Measurements from ENCODE around the gene GAS1. TPM values are rescaled to one million over a fixed set of nuclear protein-coding genes. Genes with fewer than 3 reads are reported as not detected.

GAS1 gene
- total RNA-seq, 1 experiment from 2014 or later, result 0.64 TPM

- Mint-ChIP-seq H3K4me3 (ENCODE audit: unreplicated experiment) (no peak overlapping the region), H3K4me1 (ENCODE audit: low read depth, unreplicated experiment) (no peaks in the 10 kb centered on the region), H3K9me3 (ENCODE audit: unreplicated experiment) (no peaks in the 10 kb centered on the region), H3K36me3 (ENCODE audit: insufficient read depth, unreplicated experiment) (no peaks in the 10 kb centered on the region), H3K27ac (ENCODE audit: unreplicated experiment) (no peak overlapping the region), H3K27me3 (ENCODE audit: insufficient read depth, unreplicated experiment) (peaks cover 10% of the 10 kb centered on the region)
- no peak for TF ChIP-seq CTCF (IDR thresholded peaks at IDR 0.05; ENCODE audit: insufficient read depth in 1 of 2, low read depth in 1 of 2, low read length in 1 of 2, severe bottlenecking in 1 of 2, unreplicated experiment in 1 of 2)
- H3K4me3 ChIP-seq (ENCODE audit: low read depth, low read length), result no peak overlapping the region
- H3K36me3 ChIP-seq (ENCODE audit: control insufficient read depth, insufficient read depth, low read length), result no peaks in the 10 kb centered on the region
- H3K27me3 ChIP-seq (replicated peaks; ENCODE audit: control insufficient read depth, insufficient read depth, low read length), result no peaks in the 10 kb centered on the region
- no peak for DNase-seq
- no TSS peak for BruUV-seq (replicated peaks)
- ChIA-PET POLR2A (interaction anchor here (0.6 kb wide), 1 partner anchor 526 kb away, joined by 3 read pairs; no protein-coding TSS in a partner anchor), CTCF (no interaction called here)
- no peaks in the 10 kb centered on the region for H3K4me1 ChIP-seq
- H3K9me3 ChIP-seq, result no peaks in the 10 kb centered on the region
- intact Hi-C loops (cut with micrococcal nuclease; ENCODE audit: unreplicated experiment), result no loop called here
These were observed 7.4 kb downstream of the GAS1 start for GRCh38 chr9:86939891-86940290.

- Histone ChIP-seq H3K27me3 (replicated peaks; ENCODE audit: control insufficient read depth, insufficient read depth, low read length) (no peaks in the 10 kb centered on the region), H3K4me3 (ENCODE audit: low read depth, low read length) (no peak overlapping the region), H3K4me1 (no peaks in the 10 kb centered on the region), H3K36me3 (ENCODE audit: control insufficient read depth, insufficient read depth, low read length) (no peaks in the 10 kb centered on the region), H3K9me3 (no peaks in the 10 kb centered on the region)
- POLR2A ChIA-PET, result no interaction called here
- no peak for DNase-seq
- no peak overlapping the region for H3K27ac Mint-ChIP-seq (ENCODE audit: unreplicated experiment)
- intact Hi-C loops (cut with micrococcal nuclease; ENCODE audit: unreplicated experiment), result no loop called here
- no peaks in the 10 kb centered on the region for H3K9me3 Mint-ChIP-seq (ENCODE audit: unreplicated experiment)
- H3K4me3 Mint-ChIP-seq (ENCODE audit: unreplicated experiment), result no peak overlapping the region
- no peaks in the 10 kb centered on the region for H3K36me3 Mint-ChIP-seq (ENCODE audit: insufficient read depth, unreplicated experiment)
- CTCF ChIA-PET, result no interaction called here
- TF ChIP-seq CTCF (IDR thresholded peaks at IDR 0.05; ENCODE audit: insufficient read depth in 1 of 2, low read depth in 1 of 2, low read length in 1 of 2, severe bottlenecking in 1 of 2, unreplicated experiment in 1 of 2), result no peak
- no peaks in the 10 kb centered on the region for H3K4me1 Mint-ChIP-seq (ENCODE audit: low read depth, unreplicated experiment)
- no TSS peak for BruUV-seq (replicated peaks)
- peaks cover 10% of the 10 kb centered on the region for H3K27me3 Mint-ChIP-seq (ENCODE audit: insufficient read depth, unreplicated experiment)
These were observed 8.0 kb downstream of the GAS1 start for GRCh38 chr9:86939321-86939720.

- no peak for TF ChIP-seq CTCF (IDR thresholded peaks at IDR 0.05; ENCODE audit: insufficient read depth in 1 of 2, low read depth in 1 of 2, low read length in 1 of 2, severe bottlenecking in 1 of 2, unreplicated experiment in 1 of 2)
- no peak overlapping the region for H3K4me3 Mint-ChIP-seq (ENCODE audit: unreplicated experiment)
- H3K27me3 Mint-ChIP-seq (ENCODE audit: insufficient read depth, unreplicated experiment), result peaks cover 10% of the 10 kb centered on the region
- ChIA-PET POLR2A (no interaction called here), CTCF (no interaction called here)
- Histone ChIP-seq H3K36me3 (ENCODE audit: control insufficient read depth, insufficient read depth, low read length) (no peaks in the 10 kb centered on the region), H3K4me3 (ENCODE audit: low read depth, low read length) (no peak overlapping the region), H3K4me1 (no peaks in the 10 kb centered on the region), H3K9me3 (no peaks in the 10 kb centered on the region), H3K27me3 (replicated peaks; ENCODE audit: control insufficient read depth, insufficient read depth, low read length) (no peaks in the 10 kb centered on the region)
- no peak for DNase-seq
- intact Hi-C loops (cut with micrococcal nuclease; ENCODE audit: unreplicated experiment), result no loop called here
- BruUV-seq (replicated peaks), result no TSS peak
- H3K4me1 Mint-ChIP-seq (ENCODE audit: low read depth, unreplicated experiment), result no peaks in the 10 kb centered on the region
- no peaks in the 10 kb centered on the region for H3K9me3 Mint-ChIP-seq (ENCODE audit: unreplicated experiment)
- H3K27ac Mint-ChIP-seq (ENCODE audit: unreplicated experiment), result no peak overlapping the region
- no peaks in the 10 kb centered on the region for H3K36me3 Mint-ChIP-seq (ENCODE audit: insufficient read depth, unreplicated experiment)
These were observed 8.5 kb downstream of the GAS1 start for GRCh38 chr9:86938780-86939179.

Data from Caco-2 (cell line).